Spleen (tissue), 7 donors: ENCODE results near the gene MGAT4C.

ENCODE experiments used
- CTCF ChIP-seq, 11 experiments: fragments of 200-600 bp in 7 of 11; fragments of 450-650 bp in 4 of 11; sonication (generic) in 4 of 11; IDR thresholded peaks in 8 of 11; conservative IDR thresholded peaks in 3 of 11; 1 replicate in 7 of 11; 2 replicates in 4 of 11; pipeline versions ENCODE4 v1.4.0 to v1.8.0; 2016 to 2021; ENCODE audit warnings: antibody characterized with exemption in 11 of 11, inconsistent platforms in 4 of 11, mild to moderate bottlenecking in 1 of 11
- POLR2A ChIP-seq, 3 donors: fragments of 450-650 bp; IDR thresholded peaks; one replicate each; pipeline ENCODE4 v1.5.1; 2017; ENCODE audit warnings: antibody characterized with exemption in 3 of 3, mild to moderate bottlenecking in 1 of 3
- POLR2AphosphoS5 ChIP-seq, 3 donors: sonication (generic); formaldehyde crosslinking; IDR thresholded peaks; one replicate each; pipeline ENCODE4 v1.5.1; 2017; ENCODE audit warnings: antibody characterized with exemption in 3 of 3
- donor health status: DM: no; HTN: no; CAD: no; lungs with moderate emphysema.
- donor health status: DM: no; HTN: no; CAD: no.
- donor health status: DM: no; HTN: no; CAD: no.

GRCh38 chr12:86226481-86226880 lies 29.7 kb downstream of the MGAT4C start:
- TF ChIP-seq POLR2A (IDR thresholded peaks at IDR 0.05): no peak
- TF ChIP-seq POLR2AphosphoS5 (IDR thresholded peaks at IDR 0.05): no peak
- TF ChIP-seq CTCF (IDR thresholded peaks at IDR 0.05 in 8 of 11, conservative IDR thresholded peaks at IDR 0.05 in 3 of 11): no peak
